GM12878 (cell line): ENCODE results near the gene ZNF169. TPM values are rescaled to one million over a fixed set of nuclear protein-coding genes. Genes with fewer than 3 reads are reported as not detected.

Experiments used
- ATAC-seq: fragments of 200-7000 bp; cut with Tn5 transposase; 3 replicates; pipeline ENCODE4 v1.9.1; 2020; ENCODE audit warnings: mild to moderate bottlenecking, moderate library complexity
- BruUV-seq: library from RNA; stranded (reverse); fragments of 400-500 nt; replicated peaks from 2 replicates; lab custom pipeline; 2021; lab: Mats Ljungman, UMichigan
- CTCF ChIA-PET: fragments of 300-600 bp; sonication (Branson Sonifier 250); formaldehyde crosslinking; extraction: SDS; loops from one replicate; lab custom pipeline; 2021; ENCODE audit warnings: inconsistent platforms; lab: Yijun Ruan, JAX
- POLR2A ChIA-PET: fragments of 350-600 bp; formaldehyde crosslinking; extraction: SDS; loops from one replicate; lab custom pipeline; 2021; ENCODE audit warnings: inconsistent platforms; lab: Charles Lee
- RAD21 ChIA-PET: fragments of 300-600 bp; sonication (Branson Sonifier 250); formaldehyde crosslinking; loops from one replicate; lab custom pipeline; 2023; ENCODE audit warnings: antibody characterized with exemption; ENCODE audit not compliant: unreplicated experiment; lab: Charles Lee
- SMC1A ChIA-PET: fragments of 300-600 bp; sonication (Branson Sonifier 250); formaldehyde crosslinking; loops from one replicate; lab custom pipeline; 2023; ENCODE audit not compliant: unreplicated experiment, uncharacterized antibody; lab: Charles Lee
- DNase-seq: peaks from one replicate; pipeline ENCODE4 v3.0.0-alpha.2; 2011; ENCODE audit warnings: low read depth, low spot score
- FAIRE-seq: peaks from 3 replicates; lab custom pipeline; 2011; peaks lifted over from hg19 to GRCh38; lab: Jason Lieb, UNC
- H2AFZ ChIP-seq: 2 replicates; pipeline ENCODE4 v1.6.0; 2011; ENCODE audit warnings: low read depth, low read length, control low read depth; ENCODE audit not compliant: control insufficient read depth
- H3K27ac ChIP-seq: 2 replicates; pipeline ENCODE4 v1.5.1; 2011; ENCODE audit warnings: control low read depth; ENCODE audit not compliant: control insufficient read depth, insufficient read depth
- H3K27me3 ChIP-seq, 2 experiments: replicated peaks in 1 of 2; 2 replicates each; pipeline versions ENCODE4 v1.6.0 to v1.6.1; 2011; ENCODE audit warnings: low read length in 1 of 2; ENCODE audit not compliant: control insufficient read depth in 2 of 2, insufficient read depth in 2 of 2
- H3K36me3 ChIP-seq, 2 experiments: 2 replicates each; pipeline ENCODE4 v1.5.1; 2011; ENCODE audit warnings: low read length in 1 of 2; ENCODE audit not compliant: control insufficient read depth in 2 of 2, insufficient read depth in 2 of 2
- H3K4me1 ChIP-seq: 2 replicates; pipeline ENCODE4 v1.6.1; 2011; ENCODE audit warnings: mild to moderate bottlenecking, low read length, moderate library complexity, mixed read lengths; ENCODE audit not compliant: control insufficient read depth, insufficient read depth
- H3K4me2 ChIP-seq: 2 replicates; pipeline ENCODE4 v1.6.0; 2011; ENCODE audit warnings: control low read depth; ENCODE audit not compliant: control insufficient read depth, insufficient read depth
- H3K4me3 ChIP-seq: fragments of 200-600 bp; sonication (generic); 2 replicates; pipeline ENCODE4 v1.5.1; 2016
- H3K79me2 ChIP-seq: 2 replicates; pipeline ENCODE4 v1.6.0; 2011; ENCODE audit warnings: low read length; ENCODE audit not compliant: control insufficient read depth, insufficient read depth
- H3K9ac ChIP-seq: 2 replicates; pipeline ENCODE4 v1.8.0; 2011; ENCODE audit warnings: low read length, control low read depth, mixed read lengths; ENCODE audit not compliant: control insufficient read depth, insufficient read depth
- H3K9me3 ChIP-seq: replicated peaks from 3 replicates; pipeline ENCODE4 v1.5.1; 2011; ENCODE audit warnings: mild to moderate bottlenecking, low read length; ENCODE audit not compliant: control insufficient read depth, insufficient read depth
- H4K20me1 ChIP-seq: 2 replicates; pipeline ENCODE4 v1.6.0; 2011; ENCODE audit not compliant: control insufficient read depth, insufficient read depth
- ATF7 ChIP-seq: fragments of 450-650 bp; IDR thresholded peaks from 2 replicates; pipeline ENCODE4 v1.6.1; 2016; ENCODE audit warnings: low read depth, mild to moderate bottlenecking
- BACH1 ChIP-seq: fragments of 450-650 bp; IDR thresholded peaks from 2 replicates; pipeline ENCODE4 v1.6.1; 2017; ENCODE audit warnings: mild to moderate bottlenecking, borderline replicate concordance
- CBFB ChIP-seq: IDR thresholded peaks from 2 replicates; pipeline ENCODE4 v1.6.1; 2016; ENCODE audit warnings: antibody characterized with exemption, low read depth
- HDAC2 ChIP-seq: fragments of 200-600 bp; sonication (generic); IDR thresholded peaks from 2 replicates; pipeline ENCODE4 v1.6.1; 2017
- IRF4 ChIP-seq: IDR thresholded peaks from 2 replicates; pipeline ENCODE4 v1.6.1; 2011; ENCODE audit warnings: low read depth, low read length
- NFYA ChIP-seq: IDR thresholded peaks from 2 replicates; pipeline ENCODE4 v1.6.1; 2011; ENCODE audit warnings: low read depth, mild to moderate bottlenecking, low read length, improper control_type of control experiment, borderline replicate concordance
- POLR2AphosphoS2 ChIP-seq: IDR thresholded peaks from 2 replicates; pipeline ENCODE4 v1.6.1; 2011; ENCODE audit warnings: low read depth, mild to moderate bottlenecking, low read length, improper control_type of control experiment, moderate library complexity
- SMAD1 ChIP-seq: fragments of 450-650 bp; IDR thresholded peaks from 2 replicates; pipeline ENCODE4 v1.6.1; 2018; ENCODE audit warnings: mild to moderate bottlenecking, low read depth; ENCODE audit not compliant: partially characterized antibody
- SMAD5 ChIP-seq: IDR thresholded peaks from 2 replicates; pipeline ENCODE4 v1.6.1; 2016; ENCODE audit warnings: antibody characterized with exemption, low read depth
- SREBF1 ChIP-seq: IDR thresholded peaks from 2 replicates; pipeline ENCODE4 v1.6.1; 2012; ENCODE audit warnings: mild to moderate bottlenecking, low read length
- ZNF217 ChIP-seq: fragments of 450-650 bp; IDR thresholded peaks from 2 replicates; pipeline ENCODE4 v1.6.1; 2017; ENCODE audit warnings: antibody characterized with exemption, mild to moderate bottlenecking
- ZNF384 ChIP-seq: IDR thresholded peaks from 2 replicates; pipeline ENCODE4 v1.6.1; 2012; ENCODE audit warnings: low read depth, mild to moderate bottlenecking, low read length, improper control_type of control experiment, borderline replicate concordance
- ZNF592 ChIP-seq: fragments of 450-650 bp; IDR thresholded peaks from 2 replicates; pipeline ENCODE4 v1.6.1; 2017; ENCODE audit warnings: mild to moderate bottlenecking, moderate library complexity
- WGBS: methylation state at CpG from one replicate; pipeline ENCODE4 v1.1.6; 2016; ENCODE audit warnings: low lambda C conversion rate; ENCODE audit not compliant: insufficient replicate concordance, insufficient coverage; ENCODE audit errors: missing lambda C conversion rate; 5-methylcytosine and 5-hydroxymethylcytosine counted together
- in situ Hi-C: fragments of 300-500 bp; cut with MboI; formaldehyde crosslinking; loops from 9 replicates; pipeline ENCODE4 v1.14.3; 2018; ENCODE audit warnings: mixed read lengths
- intact Hi-C: fragments of 100-400 bp; cut with micrococcal nuclease; formaldehyde crosslinking; loops from one replicate; pipeline ENCODE4 v1.14.2; 2022; ENCODE audit not compliant: unreplicated experiment
- polyA plus RNA-seq, 11 experiments: library from polyadenylated mRNA; depleted of rRNA in 4 of 11; unstranded in 6 of 11; stranded (reverse) in 5 of 11; fragments of >200 nt; fragmentation: Nextera tagmentation in 4 of 11; fragmentation: Illumina TruSeq in 1 of 11; extraction: Ambion mirVana in 4 of 11; extraction: Trizol in 1 of 11; gene quantifications; 1 replicate in 1 of 11; 2 replicates in 10 of 11; pipeline versions ENCODE4 v1.2.1 to v1.2.3, GENCODE V29; 2011 to 2016; ENCODE audit warnings: inconsistent platforms in 2 of 11, missing spikeins in 2 of 11, low read depth in 1 of 11
- total RNA-seq, 4 experiments: library from RNA; depleted of rRNA in 3 of 4; stranded (reverse); fragments of >200 nt in 3 of 4; fragmentation: Illumina TruSeq in 1 of 4; extraction: Trizol in 1 of 4; gene quantifications; 2 replicates each; pipeline versions ENCODE4 v1.2.1 to v1.2.3, GENCODE V29; 2013 to 2021

ZNF169 gene
- total and polyA plus RNA-seq, 10 of the 15 experiments (the other 5 are each of a cell fraction or from before 2014, with no cell fraction given): 2.2 to 15.7 (median 5.8) TPM

DNA sequence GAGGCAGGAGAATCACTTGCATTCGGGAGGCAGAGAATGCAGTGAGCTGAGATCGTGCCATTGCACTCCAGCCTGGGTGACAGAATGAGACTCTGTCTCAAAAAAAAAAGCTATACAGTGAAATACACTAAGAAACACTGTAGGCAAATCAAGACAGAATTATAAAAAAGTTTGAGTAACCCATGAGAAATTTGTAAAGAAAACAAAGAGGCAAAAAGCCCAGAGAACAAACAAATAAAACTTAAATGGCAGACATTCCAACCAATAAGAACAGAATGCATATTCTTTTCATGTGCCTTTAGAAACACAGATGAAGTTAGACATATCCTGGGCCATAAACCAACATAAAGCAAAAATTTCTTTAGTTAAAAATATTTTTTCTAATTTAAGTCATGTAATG, 30.6 kb downstream of the ZNF169 start:
- Histone ChIP-seq H2AFZ (no peak overlapping the region), H4K20me1 (no peaks in the 10 kb centered on the region), H3K36me3 (peaks cover 0 to 13% of the 10 kb centered on the region in 2 experiments; a peak in 3 of 4 replicates), H3K27me3 (no peaks in the 10 kb centered on the region), H3K9me3 (no peaks in the 10 kb centered on the region), H3K27ac (no peak overlapping the region), H3K4me1 (no peaks in the 10 kb centered on the region), H3K9ac (no peak overlapping the region), H3K4me3 (no peak overlapping the region), H3K79me2 (no peaks in the 10 kb centered on the region), H3K4me2 (no peak overlapping the region)
- RAD21 ChIA-PET: no interaction called here
- ATAC-seq (no peak), FAIRE-seq (no peak), DNase-seq (no peak)
- no TSS peak for BruUV-seq
- in situ Hi-C loops: no loop called here
- TF ChIP-seq BACH1 (no peak), CBFB (no peak), POLR2AphosphoS2 (no peak), HDAC2 (no peak), ZNF217 (no peak), ATF7 (no peak), ZNF592 (no peak), SMAD5 (no peak), SMAD1 (no peak), SREBF1 (no peak), IRF4 (no peak), NFYA (no peak), ZNF384 (no peak)
- WGBS: 97% methylated on average over 2 of the region's 2 CpGs
- SMC1A ChIA-PET: interaction anchor here (0.6 kb wide), 1 partner anchor 1183 kb away, joined by 3 read pairs; no protein-coding TSS in a partner anchor
- CTCF ChIA-PET: no interaction called here
- intact Hi-C loops: no loop called here
- POLR2A ChIA-PET: no interaction called here
